D341Med (cell line): ENCODE measurements around the gene PNPLA2.

Source experiments
- DNase-seq: peaks from one replicate; pipeline ENCODE4 v3.0.0; 2012; ENCODE audit warnings: low spot score

The PNPLA2 gene

GRCh38 chr11:831118-831864, 12.6 kb downstream of the PNPLA2 start:
- DNase-seq: no peak

GRCh38 chr11:831961-832528, 13.3 kb downstream of the PNPLA2 start:
- DNase-seq: no peak

GRCh38 chr11:832529-833113, 13.9 kb downstream of the PNPLA2 start, which contains the start of gene CD151:
Gene CD151 (plus strand): TSS chr11:832952. CDS start chr11:836070, 3,118 bp downstream.
- DNase-seq: peak; percentile 84

GRCh38 chr11:833114-833791, 14.5 kb downstream of the PNPLA2 start:
- peak; percentile 64 for DNase-seq

DNA sequence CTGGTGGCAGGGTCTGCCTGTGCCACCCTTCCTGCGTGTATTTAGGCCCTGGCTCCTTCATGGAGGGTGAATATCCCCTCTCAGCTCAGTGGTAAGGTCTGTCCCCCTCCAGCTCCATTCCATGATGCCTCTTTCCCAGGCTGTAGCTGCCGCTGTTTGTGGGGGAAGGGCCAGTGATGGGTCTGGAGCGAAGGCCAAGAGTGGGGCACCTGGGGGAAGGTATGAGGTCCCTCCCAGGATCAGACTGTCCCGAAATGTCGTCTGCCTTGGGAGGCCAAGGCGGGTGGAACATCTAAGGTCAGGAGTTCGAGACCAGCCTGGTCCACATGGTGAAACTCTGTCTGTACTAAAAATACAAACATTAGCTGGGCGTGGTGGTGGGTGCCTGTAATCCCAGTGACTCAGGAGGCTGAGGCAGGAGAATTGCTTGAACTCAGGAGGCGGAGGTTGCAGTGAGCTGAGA, 15.2 kb downstream of the PNPLA2 start:
- no peak for DNase-seq

DNA sequence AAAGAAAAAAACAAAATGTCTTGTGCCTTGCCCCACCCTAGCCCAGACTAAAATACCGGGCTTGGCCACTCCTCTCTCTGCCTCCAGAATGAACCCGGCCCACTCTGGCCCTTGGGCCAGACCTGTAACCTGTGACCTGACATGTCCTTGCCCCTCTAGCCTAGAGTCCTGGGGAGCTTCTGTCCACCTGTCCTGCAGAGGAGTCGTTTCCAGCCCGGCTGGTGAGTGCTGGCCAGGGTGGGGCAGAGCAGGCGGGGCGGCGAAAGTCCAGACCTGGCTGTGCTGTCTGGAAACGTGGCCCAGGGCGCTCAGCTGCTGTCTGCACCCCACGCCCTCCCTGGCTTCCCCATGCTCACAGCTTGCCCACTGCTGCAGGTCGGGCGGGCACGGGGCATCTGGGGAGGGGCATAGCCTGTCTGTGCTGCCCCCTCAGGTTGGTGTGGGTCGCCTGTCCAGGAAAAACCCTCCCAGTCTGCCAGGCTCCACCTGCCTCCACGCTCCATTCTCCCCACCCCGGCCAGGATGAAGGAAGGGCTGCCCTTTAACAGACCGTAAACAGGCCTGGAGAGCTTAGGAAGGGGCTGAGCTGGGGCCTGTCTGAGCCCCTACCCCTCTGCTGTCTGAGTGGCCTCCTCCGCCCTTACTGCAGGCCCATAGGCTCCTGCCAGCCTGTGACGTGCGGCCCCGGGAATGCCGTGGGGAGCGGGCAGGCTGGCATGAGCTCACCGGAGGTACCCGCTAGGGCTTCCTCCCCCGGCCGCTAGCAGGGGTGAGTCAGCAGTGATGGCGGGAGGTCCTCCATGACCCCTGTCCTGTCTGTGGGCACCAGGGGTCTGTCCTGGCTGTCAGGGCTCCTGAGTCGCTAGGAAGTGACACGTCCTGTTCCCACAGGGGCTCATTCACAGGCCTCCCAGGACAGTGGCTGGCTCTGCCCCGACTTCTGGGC, 15.9 kb downstream of the PNPLA2 start:
- peak; percentile 60 for DNase-seq

DNA sequence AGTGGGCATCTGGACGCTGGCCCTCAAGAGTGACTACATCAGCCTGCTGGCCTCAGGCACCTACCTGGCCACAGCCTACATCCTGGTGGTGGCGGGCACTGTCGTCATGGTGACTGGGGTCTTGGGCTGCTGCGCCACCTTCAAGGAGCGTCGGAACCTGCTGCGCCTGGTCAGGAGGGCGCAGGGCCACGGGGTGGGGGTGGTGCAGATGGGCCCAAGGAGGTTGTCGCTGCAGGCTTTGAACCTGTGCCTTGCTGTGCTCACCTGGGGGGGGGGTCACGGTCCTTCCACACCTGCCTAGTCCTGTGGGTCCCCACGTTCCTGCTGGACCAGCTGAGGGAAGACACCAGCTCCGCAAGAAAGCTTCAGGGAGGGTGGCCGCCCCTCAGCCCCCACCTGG, 17.6 kb downstream of the PNPLA2 start:
- no peak for DNase-seq

- DNase-seq: no peak
Observed at GRCh38 chr11:836700-837099, 18.0 kb downstream of the PNPLA2 start.

GRCh38 chr11:837189-837989, 18.7 kb downstream of the PNPLA2 start:
- no peak for DNase-seq

- DNase-seq: no peak
Observed at GRCh38 chr11:837990-838307, 19.2 kb downstream of the PNPLA2 start.

GRCh38 chr11:838441-839279, 19.9 kb downstream of the PNPLA2 start:
- no peak for DNase-seq

- no peak for DNase-seq
Observed at GRCh38 chr11:839280-839623, 20.5 kb downstream of the PNPLA2 start.

GRCh38 chr11:839875-840617, 21.3 kb downstream of the PNPLA2 start:
- DNase-seq: no peak

DNA sequence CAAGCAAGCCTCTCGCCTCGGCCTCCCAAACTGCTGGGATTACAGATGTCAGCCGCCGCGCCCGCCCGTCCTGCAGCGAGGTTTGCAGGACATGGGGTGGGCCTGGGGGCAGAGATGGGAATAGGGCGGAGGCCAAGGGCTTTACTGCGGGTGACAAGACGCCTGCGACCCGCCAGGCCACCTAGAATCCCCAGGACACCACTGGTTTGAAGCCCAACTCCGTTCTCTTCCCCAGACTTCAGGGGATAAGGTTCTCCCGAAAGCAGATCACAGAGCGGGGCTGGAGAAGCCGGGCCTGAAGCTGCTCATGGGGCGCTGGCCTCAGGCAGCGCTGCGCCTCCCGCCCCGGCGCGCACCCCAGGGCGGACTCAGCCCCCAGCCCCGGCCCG, 23.3 kb downstream of the PNPLA2 start:
- no peak for DNase-seq

- peak; percentile 94 for DNase-seq
Observed at GRCh38 chr11:842370-843002, 23.8 kb downstream of the PNPLA2 start, which contains the start of the genes POLR2L and TSPAN4. Gene POLR2L (minus strand): TSS chr11:842529. CDS start chr11:842508, 21 bp downstream. Gene TSPAN4 (plus strand): TSS chr11:842852. CDS start chr11:850305, 7,453 bp downstream.

DNA sequence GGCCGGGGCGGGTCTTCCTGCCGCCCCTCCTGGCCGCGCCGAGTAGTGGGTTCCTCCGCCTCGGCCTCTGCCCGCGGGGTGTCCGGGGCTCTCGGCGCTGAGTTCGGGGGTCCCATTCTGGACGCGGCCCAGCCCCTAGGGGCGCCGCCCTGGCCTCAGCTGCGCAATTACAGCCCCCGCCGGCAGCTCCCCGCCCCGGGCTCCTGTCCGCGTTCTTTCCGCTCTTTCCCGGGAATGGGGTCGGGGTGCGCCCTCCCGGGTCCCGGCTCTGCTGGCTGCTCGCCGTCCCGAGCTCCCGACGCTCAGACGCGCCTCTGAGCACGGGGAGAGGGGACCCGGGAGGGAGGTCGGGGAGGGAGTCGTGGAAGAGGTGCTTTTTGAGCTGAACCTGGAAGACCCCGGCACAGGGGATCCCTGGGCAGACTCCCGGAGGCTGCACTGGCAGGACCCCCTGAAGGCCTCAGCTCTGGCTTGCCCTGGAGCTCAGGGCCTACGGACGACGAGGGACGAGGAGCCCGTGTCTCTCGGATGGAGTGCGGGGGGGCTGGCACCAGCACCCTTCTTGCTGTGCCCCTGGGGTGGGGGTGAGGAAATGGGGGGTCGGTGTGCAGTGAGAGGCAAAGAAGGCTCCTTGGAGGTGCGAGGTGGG, 24.5 kb downstream of the PNPLA2 start:
- DNase-seq: peak; percentile 54

DNA sequence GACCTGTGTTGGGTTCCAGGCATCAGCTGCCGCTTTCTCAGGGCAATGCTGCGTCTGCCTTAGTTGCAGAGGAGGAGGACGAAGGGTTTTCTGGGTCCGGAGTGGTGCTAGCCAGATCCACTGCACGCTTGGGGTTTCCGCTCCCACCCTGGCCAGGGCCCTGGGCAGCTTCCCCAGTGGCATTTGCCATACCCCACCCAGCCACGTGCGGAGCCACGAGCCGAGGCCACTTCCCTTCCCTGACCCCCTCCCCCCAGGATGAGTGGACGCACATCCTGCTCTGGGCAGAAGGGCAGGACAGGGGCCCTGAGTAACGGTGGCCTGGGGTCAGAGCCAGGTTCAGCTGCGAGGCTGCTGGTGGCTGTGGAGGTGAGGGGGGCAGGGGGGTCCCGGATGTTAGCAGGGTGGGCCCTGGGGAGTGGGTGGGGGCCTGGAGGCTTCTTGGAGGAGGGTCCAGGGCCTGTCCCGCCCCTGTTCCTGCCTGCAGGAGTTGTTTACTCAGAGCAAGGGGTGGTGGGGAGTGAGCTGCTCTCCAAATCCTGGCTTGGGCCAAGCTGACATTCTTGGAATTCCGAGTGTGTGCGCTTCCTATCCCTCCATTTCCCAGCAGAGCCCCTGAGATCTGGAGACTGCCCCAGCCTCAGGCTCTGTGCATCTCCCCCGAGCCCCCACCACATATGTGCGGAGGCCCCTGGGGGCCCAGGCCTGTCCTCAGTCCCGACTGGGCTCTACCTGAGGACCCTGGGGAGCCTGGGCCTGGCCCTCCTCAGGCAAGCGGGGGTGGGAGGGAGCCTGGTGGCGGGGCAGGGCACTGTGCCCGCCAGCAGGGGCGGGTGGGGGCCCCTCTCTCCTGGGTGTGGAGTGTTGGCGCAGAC, 25.3 kb downstream of the PNPLA2 start:
- no peak for DNase-seq
